OCI-LY7 (cell line): ENCODE measurements around the gene GYS2. TPM values are rescaled to one million over a fixed set of nuclear protein-coding genes. Genes with fewer than 3 reads are reported as not detected.

Source experiments
- BruUV-seq: library from RNA; stranded (reverse); fragments of 400-500 nt; replicated peaks from 2 replicates; lab custom pipeline; 2021; lab: Mats Ljungman, UMichigan
- CTCF ChIA-PET: fragments of 300-600 bp; sonication (Branson Sonifier 250); formaldehyde crosslinking; loops from one replicate; lab custom pipeline; 2022; ENCODE audit warnings: antibody characterized with exemption; ENCODE audit not compliant: unreplicated experiment; lab: Charles Lee
- POLR2A ChIA-PET: fragments of 300-600 bp; sonication (Branson Sonifier 250); formaldehyde crosslinking; loops from one replicate; lab custom pipeline; 2022; ENCODE audit warnings: antibody characterized with exemption; lab: Charles Lee
- DNase-seq: peaks from one replicate; pipeline ENCODE4 v3.0.0-alpha.2; 2015; ENCODE audit warnings: low spot score
- H2AFZ ChIP-seq: fragments of 200-600 bp; sonication (generic), shearing (Covaris generic); 2 replicates; pipeline ENCODE4 v1.6.1; 2014; ENCODE audit warnings: mild to moderate bottlenecking, antibody characterized with exemption, low read length, moderate library complexity
- H3K27ac ChIP-seq: fragments of 200-600 bp; sonication (generic); 2 replicates; pipeline ENCODE4 v1.5.1; 2014; ENCODE audit warnings: mixed run types, low read depth, mild to moderate bottlenecking, moderate library complexity, low read length, inconsistent platforms; ENCODE audit not compliant: poor library complexity, severe bottlenecking
- H3K36me3 ChIP-seq: fragments of 200-600 bp; sonication (generic); 2 replicates; pipeline ENCODE4 v1.6.1; 2014; ENCODE audit warnings: mild to moderate bottlenecking, antibody characterized with exemption, low read length, moderate library complexity, mixed read lengths; ENCODE audit not compliant: insufficient read depth
- H3K4me1 ChIP-seq: fragments of 200-600 bp; sonication (generic); 2 replicates; pipeline ENCODE4 v1.5.1; 2014; ENCODE audit warnings: mild to moderate bottlenecking, low read length; ENCODE audit not compliant: insufficient read depth, poor library complexity, severe bottlenecking
- H3K4me2 ChIP-seq: fragments of 200-600 bp; sonication (generic); 2 replicates; pipeline ENCODE4 v1.6.1; 2014; ENCODE audit warnings: mild to moderate bottlenecking, low read length
- H3K4me3 ChIP-seq: fragments of 200-600 bp; sonication (generic); 2 replicates; pipeline ENCODE4 v1.5.1; 2014; ENCODE audit warnings: mild to moderate bottlenecking, low read depth, low read length; ENCODE audit not compliant: poor library complexity, severe bottlenecking
- H3K79me2 ChIP-seq: fragments of 200-600 bp; sonication (generic); 2 replicates; pipeline ENCODE4 v1.6.1; 2016; ENCODE audit warnings: low read depth, mild to moderate bottlenecking, low read length, moderate library complexity, mixed read lengths; ENCODE audit not compliant: insufficient read depth
- H3K9me2 ChIP-seq: fragments of 200-600 bp; sonication (generic); 2 replicates; pipeline ENCODE4 v1.6.1; 2016; ENCODE audit warnings: mild to moderate bottlenecking, low read length, mixed read lengths; ENCODE audit not compliant: insufficient read depth
- H3K9me3 ChIP-seq: fragments of 200-600 bp; sonication (generic); 2 replicates; pipeline ENCODE4 v1.6.1; 2014; ENCODE audit warnings: mild to moderate bottlenecking, mixed run types, low read length, mixed read lengths
- H4K20me1 ChIP-seq: fragments of 200-600 bp; sonication (generic); 2 replicates; pipeline ENCODE4 v1.6.1; 2014; ENCODE audit warnings: mild to moderate bottlenecking, antibody characterized with exemption, low read length, moderate library complexity, mixed read lengths; ENCODE audit not compliant: insufficient read depth
- EZH2phosphoT487 ChIP-seq: fragments of 200-600 bp; sonication (generic); IDR thresholded peaks from 2 replicates; pipeline ENCODE4 v1.6.1; 2018; ENCODE audit warnings: low read depth, borderline replicate concordance, mild to moderate bottlenecking, mixed run types, antibody characterized with exemption, low read length, moderate library complexity, mixed read lengths
- intact Hi-C: fragments of 100-400 bp; cut with micrococcal nuclease; formaldehyde crosslinking; loops from one replicate; pipeline ENCODE4 v1.10.0; 2022; ENCODE audit not compliant: unreplicated experiment
- total RNA-seq, 2 experiments: library from RNA; depleted of rRNA in 1 of 2; stranded (reverse); fragments of >200 nt in 1 of 2; shearing (Covaris generic) in 1 of 2; gene quantifications; 2 replicates each; pipeline ENCODE4 v1.2.3, GENCODE V29; 2014 to 2022
- TF ChIP-seq, protein P1 (sequence below): fragments of 200-600 bp; sonication (generic); conservative IDR thresholded peaks from 2 replicates; pipeline ENCODE4 v1.5.1; 2014; ENCODE audit warnings: mild to moderate bottlenecking, antibody characterized with exemption, low read length, moderate library complexity, mixed read lengths

GYS2 gene
- total RNA-seq, 2 experiments from 2014 or later: not detected

DNA sequence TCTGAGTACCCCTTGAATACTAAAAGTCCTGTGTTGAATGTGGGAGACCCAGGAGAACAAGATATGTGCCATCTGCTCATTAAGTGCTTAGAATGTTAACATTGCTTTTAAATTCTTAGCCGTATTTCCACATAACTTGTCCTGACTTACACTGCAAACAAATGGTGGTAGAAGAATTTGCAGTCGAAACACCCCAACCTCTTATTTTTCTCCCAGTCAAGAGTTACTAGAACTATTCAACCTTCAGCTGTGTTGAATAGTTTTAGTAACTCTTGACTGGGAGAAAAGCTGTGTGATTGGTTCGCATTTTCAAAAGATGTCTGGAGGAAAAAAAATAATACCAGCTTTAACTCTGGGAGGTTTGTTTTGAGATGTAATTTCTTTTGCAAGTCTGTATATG is 86.2 kb downstream of the GYS2 start:
- no peak for DNase-seq
- Histone ChIP-seq H3K9me3 (no peaks in the 10 kb centered on the region), H3K4me1 (no peaks in the 10 kb centered on the region), H2AFZ (no peak overlapping the region), H4K20me1 (no peaks in the 10 kb centered on the region), H3K36me3 (peaks cover 34% of the 10 kb centered on the region), H3K79me2 (no peaks in the 10 kb centered on the region), H3K4me3 (no peak overlapping the region), H3K4me2 (no peak overlapping the region), H3K9me2 (no peaks in the 10 kb centered on the region), H3K27ac (no peak overlapping the region)
- BruUV-seq: no TSS peak
- intact Hi-C loops: no loop called here
- ChIA-PET CTCF (no interaction called here), POLR2A (interaction anchor here (0.7 to 1.9 kb wide), 2 partner anchors 8 to 133 kb away, joined by 3 to 6 read pairs; no protein-coding TSS in a partner anchor)
- TF ChIP-seq, protein P1, sequence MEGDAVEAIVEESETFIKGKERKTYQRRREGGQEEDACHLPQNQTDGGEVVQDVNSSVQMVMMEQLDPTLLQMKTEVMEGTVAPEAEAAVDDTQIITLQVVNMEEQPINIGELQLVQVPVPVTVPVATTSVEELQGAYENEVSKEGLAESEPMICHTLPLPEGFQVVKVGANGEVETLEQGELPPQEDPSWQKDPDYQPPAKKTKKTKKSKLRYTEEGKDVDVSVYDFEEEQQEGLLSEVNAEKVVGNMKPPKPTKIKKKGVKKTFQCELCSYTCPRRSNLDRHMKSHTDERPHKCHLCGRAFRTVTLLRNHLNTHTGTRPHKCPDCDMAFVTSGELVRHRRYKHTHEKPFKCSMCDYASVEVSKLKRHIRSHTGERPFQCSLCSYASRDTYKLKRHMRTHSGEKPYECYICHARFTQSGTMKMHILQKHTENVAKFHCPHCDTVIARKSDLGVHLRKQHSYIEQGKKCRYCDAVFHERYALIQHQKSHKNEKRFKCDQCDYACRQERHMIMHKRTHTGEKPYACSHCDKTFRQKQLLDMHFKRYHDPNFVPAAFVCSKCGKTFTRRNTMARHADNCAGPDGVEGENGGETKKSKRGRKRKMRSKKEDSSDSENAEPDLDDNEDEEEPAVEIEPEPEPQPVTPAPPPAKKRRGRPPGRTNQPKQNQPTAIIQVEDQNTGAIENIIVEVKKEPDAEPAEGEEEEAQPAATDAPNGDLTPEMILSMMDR: no peak
- TF ChIP-seq EZH2phosphoT487: no peak

DNA sequence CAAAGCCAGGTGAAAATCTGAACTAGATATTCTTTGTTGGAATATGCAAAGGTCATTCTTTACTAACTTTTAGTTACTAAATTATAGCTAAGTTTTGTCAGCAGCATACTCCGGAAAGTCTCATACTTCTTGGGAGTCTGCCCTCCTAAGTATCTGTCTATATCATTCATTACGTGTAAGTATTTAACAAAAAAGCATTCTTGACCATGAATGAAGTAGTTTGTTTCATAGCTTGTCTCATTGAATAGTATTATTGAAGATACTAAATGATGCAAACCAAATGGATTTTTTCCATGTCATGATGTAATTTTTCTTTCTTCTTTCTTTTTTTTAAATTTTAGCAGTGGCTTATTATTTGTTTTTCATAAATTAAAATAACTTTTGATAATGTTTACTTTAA is 88.4 kb downstream of the GYS2 start:
- Histone ChIP-seq H3K4me2 (no peak overlapping the region), H3K36me3 (peaks cover 54% of the 10 kb centered on the region), H3K9me3 (no peaks in the 10 kb centered on the region), H3K4me3 (no peak overlapping the region), H2AFZ (no peak overlapping the region), H4K20me1 (no peaks in the 10 kb centered on the region), H3K4me1 (no peaks in the 10 kb centered on the region), H3K79me2 (no peaks in the 10 kb centered on the region), H3K27ac (no peak overlapping the region), H3K9me2 (no peaks in the 10 kb centered on the region)
- no TSS peak for BruUV-seq
- POLR2A ChIA-PET: interaction anchor here (0.5 to 1.2 kb wide), 6 partner anchors 8 to 1869 kb away, joined by 3 to 5 read pairs (median 4); partner anchors contain the start of gene SPX
- CTCF ChIA-PET: no interaction called here
- no peak for DNase-seq
- TF ChIP-seq, protein P1: no peak
- TF ChIP-seq EZH2phosphoT487: no peak
- intact Hi-C loops: no loop called here

DNA sequence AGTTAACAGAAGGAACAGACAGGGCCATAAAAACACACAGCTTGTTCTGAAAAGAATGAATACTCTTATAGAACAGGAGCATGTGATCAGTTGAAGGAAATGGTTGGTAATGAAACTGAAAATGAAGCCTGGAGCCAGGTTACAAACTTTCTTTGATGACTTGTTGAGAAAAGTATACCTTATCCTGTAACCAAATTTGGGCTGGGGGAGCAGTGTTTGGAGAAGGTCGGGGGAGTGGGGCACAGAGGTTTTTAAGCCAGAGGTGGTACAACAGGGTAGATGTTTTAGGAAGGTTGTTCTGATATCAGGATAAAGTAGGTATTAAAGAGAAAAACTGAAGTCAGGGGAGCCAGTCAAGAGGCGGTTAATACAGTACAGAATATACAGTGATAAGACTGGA is 94.9 kb downstream of the GYS2 start:
- no TSS peak for BruUV-seq
- TF ChIP-seq EZH2phosphoT487: no peak
- TF ChIP-seq, protein P1: no peak
- Histone ChIP-seq H3K9me2 (no peaks in the 10 kb centered on the region), H3K79me2 (peaks cover 30% of the 10 kb centered on the region), H3K4me2 (no peak overlapping the region), H4K20me1 (peaks cover 4% of the 10 kb centered on the region; the same call in 1 of the 2 replicates), H3K4me3 (no peak overlapping the region), H2AFZ (no peak overlapping the region), H3K9me3 (no peaks in the 10 kb centered on the region), H3K36me3 (peaks cover 70% of the 10 kb centered on the region), H3K4me1 (no peaks in the 10 kb centered on the region), H3K27ac (no peak overlapping the region)
- ChIA-PET POLR2A (interaction anchor here (1.5 to 1.7 kb wide), 2 partner anchors 10 kb away, joined by 4 to 6 read pairs; no protein-coding TSS in a partner anchor), CTCF (no interaction called here)
- no peak for DNase-seq
- intact Hi-C loops: no loop called here
